OCI-LY7 (cell line): ENCODE measurements around the gene ADRA1B. TPM values are rescaled to one million over a fixed set of nuclear protein-coding genes. Genes with fewer than 3 reads are reported as not detected.

ENCODE experiments used
- BruUV-seq: library from RNA; stranded (reverse); fragments of 400-500 nt; replicated peaks from 2 replicates; lab custom pipeline; 2021; lab: Mats Ljungman, UMichigan
- CTCF ChIA-PET: fragments of 300-600 bp; sonication (Branson Sonifier 250); formaldehyde crosslinking; loops from one replicate; lab custom pipeline; 2022; ENCODE audit warnings: antibody characterized with exemption; ENCODE audit not compliant: unreplicated experiment; lab: Charles Lee
- POLR2A ChIA-PET: fragments of 300-600 bp; sonication (Branson Sonifier 250); formaldehyde crosslinking; loops from one replicate; lab custom pipeline; 2022; ENCODE audit warnings: antibody characterized with exemption; lab: Charles Lee
- DNase-seq: peaks from one replicate; pipeline ENCODE4 v3.0.0-alpha.2; 2015; ENCODE audit warnings: low spot score
- H2AFZ ChIP-seq: fragments of 200-600 bp; sonication (generic), shearing (Covaris generic); 2 replicates; pipeline ENCODE4 v1.6.1; 2014; ENCODE audit warnings: mild to moderate bottlenecking, antibody characterized with exemption, low read length, moderate library complexity
- H3K27ac ChIP-seq: fragments of 200-600 bp; sonication (generic); 2 replicates; pipeline ENCODE4 v1.5.1; 2014; ENCODE audit warnings: mixed run types, low read depth, mild to moderate bottlenecking, moderate library complexity, low read length, inconsistent platforms; ENCODE audit not compliant: poor library complexity, severe bottlenecking
- H3K36me3 ChIP-seq: fragments of 200-600 bp; sonication (generic); 2 replicates; pipeline ENCODE4 v1.6.1; 2014; ENCODE audit warnings: mild to moderate bottlenecking, antibody characterized with exemption, low read length, moderate library complexity, mixed read lengths; ENCODE audit not compliant: insufficient read depth
- H3K4me1 ChIP-seq: fragments of 200-600 bp; sonication (generic); 2 replicates; pipeline ENCODE4 v1.5.1; 2014; ENCODE audit warnings: mild to moderate bottlenecking, low read length; ENCODE audit not compliant: insufficient read depth, poor library complexity, severe bottlenecking
- H3K4me2 ChIP-seq: fragments of 200-600 bp; sonication (generic); 2 replicates; pipeline ENCODE4 v1.6.1; 2014; ENCODE audit warnings: mild to moderate bottlenecking, low read length
- H3K4me3 ChIP-seq: fragments of 200-600 bp; sonication (generic); 2 replicates; pipeline ENCODE4 v1.5.1; 2014; ENCODE audit warnings: mild to moderate bottlenecking, low read depth, low read length; ENCODE audit not compliant: poor library complexity, severe bottlenecking
- H3K79me2 ChIP-seq: fragments of 200-600 bp; sonication (generic); 2 replicates; pipeline ENCODE4 v1.6.1; 2016; ENCODE audit warnings: low read depth, mild to moderate bottlenecking, low read length, moderate library complexity, mixed read lengths; ENCODE audit not compliant: insufficient read depth
- H3K9me2 ChIP-seq: fragments of 200-600 bp; sonication (generic); 2 replicates; pipeline ENCODE4 v1.6.1; 2016; ENCODE audit warnings: mild to moderate bottlenecking, low read length, mixed read lengths; ENCODE audit not compliant: insufficient read depth
- H3K9me3 ChIP-seq: fragments of 200-600 bp; sonication (generic); 2 replicates; pipeline ENCODE4 v1.6.1; 2014; ENCODE audit warnings: mild to moderate bottlenecking, mixed run types, low read length, mixed read lengths
- H4K20me1 ChIP-seq: fragments of 200-600 bp; sonication (generic); 2 replicates; pipeline ENCODE4 v1.6.1; 2014; ENCODE audit warnings: mild to moderate bottlenecking, antibody characterized with exemption, low read length, moderate library complexity, mixed read lengths; ENCODE audit not compliant: insufficient read depth
- EZH2phosphoT487 ChIP-seq: fragments of 200-600 bp; sonication (generic); IDR thresholded peaks from 2 replicates; pipeline ENCODE4 v1.6.1; 2018; ENCODE audit warnings: low read depth, borderline replicate concordance, mild to moderate bottlenecking, mixed run types, antibody characterized with exemption, low read length, moderate library complexity, mixed read lengths
- intact Hi-C: fragments of 100-400 bp; cut with micrococcal nuclease; formaldehyde crosslinking; loops from one replicate; pipeline ENCODE4 v1.10.0; 2022; ENCODE audit not compliant: unreplicated experiment
- total RNA-seq, 2 experiments: library from RNA; depleted of rRNA in 1 of 2; stranded (reverse); fragments of >200 nt in 1 of 2; shearing (Covaris generic) in 1 of 2; gene quantifications; 2 replicates each; pipeline ENCODE4 v1.2.3, GENCODE V29; 2014 to 2022
- TF ChIP-seq, protein P1 (sequence below): fragments of 200-600 bp; sonication (generic); conservative IDR thresholded peaks from 2 replicates; pipeline ENCODE4 v1.5.1; 2014; ENCODE audit warnings: mild to moderate bottlenecking, antibody characterized with exemption, low read length, moderate library complexity, mixed read lengths

ADRA1B gene
- total RNA-seq, 2 experiments from 2014 or later = not detected

DNA sequence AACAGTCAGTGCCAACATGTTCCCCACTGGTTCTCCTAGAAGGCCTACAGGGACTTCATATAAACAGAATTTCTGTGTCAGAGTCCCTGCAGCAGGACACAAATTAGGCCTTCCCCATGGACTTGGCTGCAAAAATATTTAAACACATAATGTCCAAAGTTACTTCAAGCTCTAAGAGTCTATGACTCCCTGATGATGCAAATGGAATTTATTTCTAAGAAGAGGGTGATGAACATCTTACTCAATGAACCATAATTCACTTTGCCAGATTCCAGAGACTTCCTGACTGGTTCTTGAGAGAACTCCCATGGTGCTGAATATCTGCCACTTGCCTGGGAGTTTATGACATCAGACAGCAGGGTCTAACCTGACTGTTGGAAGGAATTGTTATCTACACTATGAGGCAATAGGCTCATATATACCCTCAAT, 32.7 kb upstream of the ADRA1B start:
- no TSS peak for BruUV-seq

GRCh38 chr5:159884917-159885620, 31.2 kb upstream of the ADRA1B start:
- H3K4me3 ChIP-seq = no peak overlapping the region
- DNase-seq = no peak
- H3K4me1 ChIP-seq = no peaks in the 10 kb centered on the region
- H3K4me2 ChIP-seq = no peak overlapping the region
- no peaks in the 10 kb centered on the region for H3K79me2 ChIP-seq
- ChIA-PET POLR2A (interaction anchor here (1.4 kb wide), 1 partner anchor 12 kb away, joined by 4 read pairs; no protein-coding TSS in a partner anchor), CTCF (no interaction called here)
- TF ChIP-seq, protein P1, sequence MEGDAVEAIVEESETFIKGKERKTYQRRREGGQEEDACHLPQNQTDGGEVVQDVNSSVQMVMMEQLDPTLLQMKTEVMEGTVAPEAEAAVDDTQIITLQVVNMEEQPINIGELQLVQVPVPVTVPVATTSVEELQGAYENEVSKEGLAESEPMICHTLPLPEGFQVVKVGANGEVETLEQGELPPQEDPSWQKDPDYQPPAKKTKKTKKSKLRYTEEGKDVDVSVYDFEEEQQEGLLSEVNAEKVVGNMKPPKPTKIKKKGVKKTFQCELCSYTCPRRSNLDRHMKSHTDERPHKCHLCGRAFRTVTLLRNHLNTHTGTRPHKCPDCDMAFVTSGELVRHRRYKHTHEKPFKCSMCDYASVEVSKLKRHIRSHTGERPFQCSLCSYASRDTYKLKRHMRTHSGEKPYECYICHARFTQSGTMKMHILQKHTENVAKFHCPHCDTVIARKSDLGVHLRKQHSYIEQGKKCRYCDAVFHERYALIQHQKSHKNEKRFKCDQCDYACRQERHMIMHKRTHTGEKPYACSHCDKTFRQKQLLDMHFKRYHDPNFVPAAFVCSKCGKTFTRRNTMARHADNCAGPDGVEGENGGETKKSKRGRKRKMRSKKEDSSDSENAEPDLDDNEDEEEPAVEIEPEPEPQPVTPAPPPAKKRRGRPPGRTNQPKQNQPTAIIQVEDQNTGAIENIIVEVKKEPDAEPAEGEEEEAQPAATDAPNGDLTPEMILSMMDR = no peak
- no peak for TF ChIP-seq EZH2phosphoT487
- intact Hi-C loops = no loop called here
- H4K20me1 ChIP-seq = no peaks in the 10 kb centered on the region
- no peak overlapping the region for H3K27ac ChIP-seq
- no TSS peak for BruUV-seq
- no peaks in the 10 kb centered on the region for H3K9me3 ChIP-seq
- H2AFZ ChIP-seq = no peak overlapping the region
- H3K36me3 ChIP-seq = no peaks in the 10 kb centered on the region
- H3K9me2 ChIP-seq = no peaks in the 10 kb centered on the region

More for the DNA sequence above, 32.7 kb upstream of the ADRA1B start:
- no peak for TF ChIP-seq EZH2phosphoT487
- TF ChIP-seq, protein P1 = no peak
- CTCF ChIA-PET = no interaction called here
- Histone ChIP-seq H3K27ac (no peak overlapping the region), H3K79me2 (no peaks in the 10 kb centered on the region), H3K9me3 (no peaks in the 10 kb centered on the region), H2AFZ (no peak overlapping the region), H4K20me1 (no peaks in the 10 kb centered on the region), H3K4me3 (no peak overlapping the region), H3K9me2 (no peaks in the 10 kb centered on the region), H3K36me3 (no peaks in the 10 kb centered on the region), H3K4me2 (no peak overlapping the region), H3K4me1 (no peaks in the 10 kb centered on the region)
- POLR2A ChIA-PET = no interaction called here
- DNase-seq = no peak
- intact Hi-C loops = no loop called here

GRCh38 chr5:159886296-159886695, 30.0 kb upstream of the ADRA1B start:
- H3K9me2 ChIP-seq = no peaks in the 10 kb centered on the region
- no peak overlapping the region for H3K27ac ChIP-seq
- ChIA-PET CTCF (no interaction called here), POLR2A (interaction anchor here (1.4 kb wide), 1 partner anchor 14 kb away, joined by 4 read pairs; no protein-coding TSS in a partner anchor)
- intact Hi-C loops = no loop called here
- BruUV-seq = no TSS peak
- no peak overlapping the region for H2AFZ ChIP-seq
- H3K36me3 ChIP-seq = no peaks in the 10 kb centered on the region
- no peak overlapping the region for H3K4me2 ChIP-seq
- H3K79me2 ChIP-seq = no peaks in the 10 kb centered on the region
- no peaks in the 10 kb centered on the region for H3K9me3 ChIP-seq
- no peaks in the 10 kb centered on the region for H3K4me1 ChIP-seq
- no peak for TF ChIP-seq EZH2phosphoT487
- no peak for DNase-seq
- no peaks in the 10 kb centered on the region for H4K20me1 ChIP-seq
- H3K4me3 ChIP-seq = no peak overlapping the region
